Esophagus muscularis mucosa (tissue), 3 donors: Measurements from ENCODE around the gene UPK2.

Experiments
- POLR2A ChIP-seq: fragments of 450-650 bp; IDR thresholded peaks from one replicate; pipeline ENCODE4 v1.6.1; 2017; ENCODE audit warnings: antibody characterized with exemption, moderate library complexity, mild to moderate bottlenecking, low read depth
- TF ChIP-seq, protein P1 (sequence below), 3 experiments: fragments of 200-600 bp in 2 of 3; fragments of 450-650 bp in 1 of 3; sonication (generic) in 2 of 3; IDR thresholded peaks; one replicate each; pipeline ENCODE4 v1.5.1; 2017 to 2019; ENCODE audit warnings: antibody characterized with exemption in 3 of 3, mild to moderate bottlenecking in 2 of 3, moderate library complexity in 1 of 3

DNA sequence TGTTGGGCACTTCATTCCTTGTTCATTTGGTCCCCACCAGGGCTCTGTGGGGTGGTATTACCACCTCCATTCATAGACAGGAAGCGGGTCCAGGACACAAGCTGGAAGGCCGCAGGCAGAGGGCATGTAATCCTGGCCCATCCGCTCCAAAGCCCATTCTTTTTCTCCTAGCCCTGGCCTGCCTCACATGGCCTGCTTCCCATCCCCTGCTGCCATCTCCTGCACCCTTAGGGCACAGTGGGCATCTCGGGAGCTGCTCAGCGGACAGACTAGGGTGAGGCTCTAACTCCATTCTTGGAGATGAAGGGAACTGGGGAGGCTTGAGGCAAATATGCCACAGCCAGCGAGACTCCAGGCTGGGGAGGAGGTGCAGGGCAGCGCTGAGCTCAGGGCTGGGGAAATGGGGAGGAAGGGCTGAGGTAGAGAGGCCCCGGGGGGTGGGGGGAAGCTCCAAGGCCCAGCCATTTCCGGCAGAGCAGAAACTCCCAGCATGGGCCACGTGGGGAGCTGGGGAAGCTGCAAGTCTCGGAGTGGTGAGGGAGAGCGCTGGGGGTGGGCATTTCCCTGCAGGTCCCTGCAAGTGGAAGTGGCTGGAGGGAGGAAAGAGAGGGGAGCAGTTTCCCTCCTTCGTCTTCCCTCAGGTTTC is 16.0 kb upstream of the UPK2 start:
- TF ChIP-seq, protein P1, sequence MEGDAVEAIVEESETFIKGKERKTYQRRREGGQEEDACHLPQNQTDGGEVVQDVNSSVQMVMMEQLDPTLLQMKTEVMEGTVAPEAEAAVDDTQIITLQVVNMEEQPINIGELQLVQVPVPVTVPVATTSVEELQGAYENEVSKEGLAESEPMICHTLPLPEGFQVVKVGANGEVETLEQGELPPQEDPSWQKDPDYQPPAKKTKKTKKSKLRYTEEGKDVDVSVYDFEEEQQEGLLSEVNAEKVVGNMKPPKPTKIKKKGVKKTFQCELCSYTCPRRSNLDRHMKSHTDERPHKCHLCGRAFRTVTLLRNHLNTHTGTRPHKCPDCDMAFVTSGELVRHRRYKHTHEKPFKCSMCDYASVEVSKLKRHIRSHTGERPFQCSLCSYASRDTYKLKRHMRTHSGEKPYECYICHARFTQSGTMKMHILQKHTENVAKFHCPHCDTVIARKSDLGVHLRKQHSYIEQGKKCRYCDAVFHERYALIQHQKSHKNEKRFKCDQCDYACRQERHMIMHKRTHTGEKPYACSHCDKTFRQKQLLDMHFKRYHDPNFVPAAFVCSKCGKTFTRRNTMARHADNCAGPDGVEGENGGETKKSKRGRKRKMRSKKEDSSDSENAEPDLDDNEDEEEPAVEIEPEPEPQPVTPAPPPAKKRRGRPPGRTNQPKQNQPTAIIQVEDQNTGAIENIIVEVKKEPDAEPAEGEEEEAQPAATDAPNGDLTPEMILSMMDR (IDR thresholded peaks at IDR 0.05) = no peak
- TF ChIP-seq POLR2A = no peak
